ENCODE results near the gene STIP1. TPM values are rescaled to one million over a fixed set of nuclear protein-coding genes. Genes with fewer than 3 reads are reported as not detected.

STIP1 gene
- total and polyA plus RNA-seq, 9 of the 15 experiments (the other 6 are each of a cell fraction or from before 2014, with no cell fraction given): 58.1 to 465 (median 346) TPM

- peak within 1 kb of the TSS; percentile 83 for H3K4me2 ChIP-seq (ENCODE audit: insufficient read depth, low read length)
- H3K4me3 ChIP-seq: peak within 1 kb of the TSS; percentile 64
- FAIRE-seq: peak; percentile 75
- H3K9me1 ChIP-seq (ENCODE audit: control insufficient read depth, insufficient read depth, low read length): peaks cover 5% of the 10 kb centered on the region
- peak; percentile 83 for ATAC-seq
- in situ Hi-C loops (cut with MboI) (no loop called here), intact Hi-C loops (cut with micrococcal nuclease) (no loop called here)
- H2AFZ ChIP-seq (ENCODE audit: low read depth, low read length): peak within 1 kb of the TSS; percentile 93
- BruUV-seq (replicated peaks): TSS peak; percentile 77
- under 1% methylated on average over 44 of the region's 54 CpGs for WGBS (ENCODE audit: insufficient coverage, low coverage, missing lambda C conversion rate)
- H3K27me3 ChIP-seq (ENCODE audit: control insufficient read depth in 2 of 2, insufficient read depth in 2 of 2, low read length in 2 of 2): no peaks in the 10 kb centered on the region
- ChIA-PET CTCF (ENCODE audit: low intra/inter-chr PET ratio) (no interaction called here), POLR2A (interaction anchor here (0.7 to 6.3 kb wide), 10 partner anchors 8 to 487 kb away, joined by 3 to 77 read pairs (median 3); partner anchors contain the start of gene FERMT3)
- H3K27ac ChIP-seq (ENCODE audit: extremely low read depth, low read depth, low read length): peak within 1 kb of the TSS; percentile 93
- H3K36me3 ChIP-seq (ENCODE audit: control insufficient read depth, insufficient read depth, low read length): peaks cover 44% of the 10 kb centered on the region; the same call in 2 of the 3 replicates
- H3K9ac ChIP-seq (ENCODE audit: insufficient read depth in 1 of 2, low read depth in 2 of 2, low read length in 2 of 2): peak within 1 kb of the TSS; percentile 79 to 99
- peaks cover 8 to 72% of the 10 kb centered on the region in 2 experiments; a peak in 4 of 5 replicates for H3K4me1 ChIP-seq (replicated peaks in 1 of 2; ENCODE audit: control insufficient read depth in 2 of 2, insufficient read depth in 2 of 2, low read length in 2 of 2)
- H4K20me1 ChIP-seq (replicated peaks; ENCODE audit: control insufficient read depth, insufficient read depth, low read length): no peaks in the 10 kb centered on the region
- no peaks in the 10 kb centered on the region for H3K9me3 ChIP-seq (replicated peaks; ENCODE audit: control insufficient read depth, insufficient read depth, low read depth, low read length)
- peaks cover 39% of the 10 kb centered on the region for H3K79me2 ChIP-seq (ENCODE audit: control insufficient read depth, insufficient read depth, low read length)
- peak; percentile 85 to 94 (median 90) for DNase-seq (ENCODE audit: extremely low read depth in 1 of 4, low spot score in 3 of 4)
- TF ChIP-seq THRB (CRISPR knock-in tag; conservative IDR thresholded peaks at IDR 0.05) (0 out of 2 replicates have a peak, but pooled peaks have one; percentile 55), KAT7 (CRISPR knock-in tag; IDR thresholded peaks at IDR 0.05; ENCODE audit: borderline replicate concordance) (peak; percentile 90), TBP (optimal IDR thresholded peaks at IDR 0.05; ENCODE audit: low read depth, low read length) (peak; percentile 50), CREM (IDR thresholded peaks at IDR 0.05; ENCODE audit: low read depth) (peak; percentile 74), YY1 (IDR thresholded peaks at IDR 0.05; ENCODE audit: borderline replicate concordance in 1 of 3, control insufficient read depth in 1 of 3, extremely low read depth in 1 of 3, insufficient read depth in 3 of 3, insufficient read length in 1 of 3, insufficient replicate concordance in 2 of 3, low read depth in 1 of 3, low read length in 2 of 3) (peak in 2 of 3 experiments; percentile 30 to 40), NR1H2 (CRISPR knock-in tag; IDR thresholded peaks at IDR 0.05) (0 out of 2 replicates have a peak, but pooled peaks have one; percentile 66), ZBTB2 (IDR thresholded peaks at IDR 0.05) (0 out of 2 replicates have a peak, but pooled peaks have one; percentile 33), TEAD1 (CRISPR knock-in tag; IDR thresholded peaks at IDR 0.05) (peak in 1 of 2 experiments; percentile 45; a peak in 1 of 4 replicates), CHD2 (IDR thresholded peaks at IDR 0.05; ENCODE audit: low read depth, low read length) (no peak; the same call in 1 of the 2 replicates), MNT (conservative IDR thresholded peaks at IDR 0.05) (peak; percentile 72 to 81), NFRKB (IDR thresholded peaks at IDR 0.05; ENCODE audit: low read depth) (0 out of 2 replicates have a peak, but pooled peaks have one; percentile 4), ZC3H8 (IDR thresholded peaks at IDR 0.05) (no peak), TEAD4 (IDR thresholded peaks at IDR 0.05; ENCODE audit: low read length) (peak; percentile 2), TEAD4 (CRISPR knock-in tag; IDR thresholded peaks at IDR 0.05; ENCODE audit: borderline replicate concordance) (no peak), SIN3A (IDR thresholded peaks at IDR 0.05; ENCODE audit: borderline replicate concordance in 2 of 2, control insufficient read depth in 1 of 2, low read depth in 2 of 2, low read length in 2 of 2) (peak in 1 of 2 experiments; percentile 82; a peak in 2 of 4 replicates), ZNF717 (CRISPR knock-in tag; IDR thresholded peaks at IDR 0.05) (no peak)
Measured at GRCh38 chr11:64225608-64226506, 39.9 kb downstream of the STIP1 start, which contains the start of the genes NUDT22 and TRPT1. NUDT22 (plus strand) TSS chr11:64226274; CDS start chr11:64226653, 379 bp downstream. TRPT1 (minus strand) TSS chr11:64226186; CDS start chr11:64225860, 326 bp downstream.
